Measurements from ENCODE around the gene PNMA8A. TPM values are rescaled to one million over a fixed set of nuclear protein-coding genes. Genes with fewer than 3 reads are reported as not detected.

PNMA8A gene, protein sequence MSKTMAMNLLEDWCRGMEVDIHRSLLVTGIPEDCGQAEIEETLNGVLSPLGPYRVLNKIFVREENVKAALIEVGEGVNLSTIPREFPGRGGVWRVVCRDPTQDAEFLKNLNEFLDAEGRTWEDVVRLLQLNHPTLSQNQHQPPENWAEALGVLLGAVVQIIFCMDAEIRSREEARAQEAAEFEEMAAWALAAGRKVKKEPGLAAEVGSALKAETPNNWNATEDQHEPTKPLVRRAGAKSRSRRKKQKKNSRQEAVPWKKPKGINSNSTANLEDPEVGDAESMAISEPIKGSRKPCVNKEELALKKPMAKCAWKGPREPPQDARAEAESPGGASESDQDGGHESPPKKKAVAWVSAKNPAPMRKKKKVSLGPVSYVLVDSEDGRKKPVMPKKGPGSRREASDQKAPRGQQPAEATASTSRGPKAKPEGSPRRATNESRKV
- under 1 TPM; 0.29 to 0.63 TPM for total RNA-seq

DNA sequence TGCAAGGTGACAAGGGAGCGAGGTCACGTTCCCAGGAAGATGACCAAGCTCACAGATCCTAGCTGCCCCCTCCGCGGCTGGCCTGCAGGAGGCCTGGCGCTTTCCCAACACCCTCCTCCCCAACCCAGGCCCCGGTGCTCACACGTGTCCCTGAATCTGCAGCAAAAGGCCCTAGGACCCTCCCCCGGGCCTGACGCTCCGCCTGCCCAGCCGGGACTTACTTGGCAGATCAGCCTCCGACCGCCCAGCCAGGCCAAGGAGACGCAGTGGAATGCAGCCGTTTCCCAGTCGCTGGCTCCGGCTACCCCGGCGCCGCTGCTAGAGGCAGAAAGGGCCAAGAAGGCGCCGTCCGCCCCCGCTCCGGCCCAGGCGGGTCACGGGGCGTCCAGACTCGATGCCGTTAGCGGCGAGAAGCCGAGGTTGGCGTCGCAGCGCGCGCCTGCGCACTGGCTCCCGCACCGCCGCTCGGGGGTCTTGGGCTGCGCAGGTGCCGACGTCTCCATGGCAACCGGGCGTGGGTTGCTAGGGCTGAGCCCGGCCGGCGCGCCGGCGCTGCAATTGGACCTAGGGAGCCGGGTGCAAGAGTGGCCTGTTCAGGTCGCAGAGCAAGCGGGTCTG, at the start of gene PNMA8A:
PNMA8A (minus strand) TSS at position 448 of the 618 bp plus-strand sequence. CDS start 528 bp downstream, outside the sequence.

DNA sequence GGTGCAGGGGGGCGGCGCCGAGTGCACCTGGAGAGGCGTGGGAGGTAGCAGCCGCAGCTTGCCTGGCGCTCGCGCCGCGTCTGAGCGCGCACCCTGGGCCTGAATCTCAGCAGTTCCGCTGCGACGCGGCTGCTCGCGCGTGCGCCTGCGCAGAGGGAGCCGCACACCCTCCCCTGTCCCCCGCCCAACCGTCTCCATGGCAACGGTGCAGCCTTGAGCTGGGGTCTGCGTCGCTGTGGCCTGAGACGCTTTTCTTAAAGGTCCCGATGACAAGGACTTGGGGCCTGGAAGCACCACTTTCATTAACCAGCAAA, 24.4 kb upstream of the PNMA8A start, which contains the start of gene PNMA8B:
PNMA8B (minus strand) TSS at position 82 of the 314 bp plus-strand sequence. CDS start 402 bp downstream, outside the sequence.

DNA sequence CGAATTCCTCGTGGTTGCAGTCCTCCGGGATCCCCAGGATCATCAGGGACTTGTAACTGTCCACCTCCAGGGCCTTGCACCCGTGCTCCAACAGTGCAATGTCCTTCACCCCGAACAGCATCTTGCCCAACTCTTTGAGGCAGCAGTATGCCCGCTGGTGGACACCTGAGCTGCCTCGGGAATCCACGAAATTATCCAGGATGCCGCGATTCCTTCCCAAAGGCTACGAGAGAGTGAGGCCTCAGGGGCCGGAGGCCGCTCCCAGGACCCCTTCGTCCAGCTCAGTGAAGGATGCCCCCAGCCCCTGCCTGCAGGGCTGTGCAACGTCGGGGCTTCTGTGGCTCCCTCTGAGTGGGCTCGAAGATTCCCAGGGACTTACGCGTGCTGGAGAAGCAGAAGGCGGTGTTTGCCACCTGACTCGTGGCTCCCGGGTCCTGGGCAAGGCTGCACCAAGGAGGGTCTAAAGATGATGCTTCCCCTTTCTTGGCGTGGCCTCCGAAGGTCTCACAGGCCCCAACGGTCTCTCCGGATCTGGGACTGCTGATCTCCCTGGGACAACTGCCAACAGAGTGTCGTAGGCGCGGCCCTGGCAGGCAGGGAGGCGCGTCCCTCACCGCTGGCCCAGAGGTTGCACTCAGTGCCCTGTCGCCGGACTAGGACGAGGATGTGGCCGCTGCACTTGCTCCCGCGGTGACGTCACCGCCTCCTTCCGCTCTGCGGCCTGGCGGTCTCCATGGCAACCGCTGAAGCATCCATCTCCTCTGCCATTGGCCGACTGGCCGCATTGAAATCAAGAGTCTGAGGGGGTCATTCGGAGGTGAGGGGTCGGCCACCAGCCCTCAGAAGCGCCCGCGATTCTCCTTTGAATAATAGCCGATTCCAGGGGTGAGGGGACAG, 42.9 kb downstream of the PNMA8A start, which contains the start of gene PNMA8C:
PNMA8C (minus strand) TSS at position 698 of the 897 bp plus-strand sequence; CDS start at position 121, 577 bp downstream.

Other genes with a start within 250 kb of the PNMA8A start
- gene IGFL1, start 241.8 kb downstream of the PNMA8A start, total RNA-seq = not detected
- gene HIF3A, start 174.5 kb downstream of the PNMA8A start, total RNA-seq = not detected
- 10 to 100 TPM; 82.5 to 86.9 TPM for gene PPP5C, start 124.5 kb downstream of the PNMA8A start, total RNA-seq
- gene CCDC8, start 58.0 kb downstream of the PNMA8A start, total RNA-seq = not detected
- gene PNMA8C, start 42.6 kb downstream of the PNMA8A start, total RNA-seq = not detected
- under 1 TPM; 0.24 to 0.25 TPM for gene PNMA8B, start 24.3 kb upstream of the PNMA8A start, total RNA-seq
- 100 to 1,000 TPM; 417 to 425 TPM for gene CALM3, start 129.8 kb upstream of the PNMA8A start, total RNA-seq
- 10 to 100 TPM; 12.5 to 13.9 TPM for gene PTGIR, start 153.5 kb upstream of the PNMA8A start, total RNA-seq
- gene GNG8, start 164.6 kb upstream of the PNMA8A start, total RNA-seq = 1 to 10 TPM; 2.1 to 2.4 TPM
- under 1 TPM; 0.38 to 0.41 TPM for gene DACT3, start 189.6 kb upstream of the PNMA8A start, total RNA-seq
- 100 to 1,000 TPM; 178 to 189 TPM for gene PRKD2, start 245.6 kb upstream of the PNMA8A start, total RNA-seq

Measured in activated naive CD4-positive, alpha-beta T cell treated with anti-CD3 and anti-CD28 coated beads, Interleukin-2, amount 10 ng/mL, durations not matched to agents 5 hours and 36 hours (primary cell).